ENCODE data around the gene FHOD3. TPM values are rescaled to one million over a fixed set of nuclear protein-coding genes. Genes with fewer than 3 reads are reported as not detected.

FHOD3 gene
- total RNA-seq, 1 donor from 2014 or later, result 33.3 TPM

DNA sequence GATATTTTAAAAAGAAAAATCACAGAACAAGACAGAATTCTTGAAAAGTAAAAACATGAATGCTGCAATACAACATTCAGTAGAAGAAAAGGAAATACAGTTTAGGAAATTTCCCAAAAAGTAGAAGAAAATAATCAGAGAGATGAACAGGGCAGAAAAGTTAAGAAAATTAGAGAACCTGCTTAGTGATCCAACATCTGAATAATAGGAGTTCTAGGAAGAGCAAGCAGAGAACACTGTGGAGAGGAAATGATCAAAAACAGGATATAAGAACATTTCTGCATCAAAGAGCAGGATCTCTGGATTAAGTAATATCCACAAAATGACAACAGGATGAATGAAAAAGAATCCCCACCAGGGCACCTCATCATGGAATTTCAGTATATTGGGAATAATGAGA lies 8.8 kb upstream of the FHOD3 start:
- intact Hi-C loops (cut with DNase I), result loop anchor here (10.0 kb wide), 1 partner anchor 194 kb away; no protein-coding TSS in a partner anchor
- ATAC-seq, result no peak
- no peak for DNase-seq (ENCODE audit: low spot score)

DNA sequence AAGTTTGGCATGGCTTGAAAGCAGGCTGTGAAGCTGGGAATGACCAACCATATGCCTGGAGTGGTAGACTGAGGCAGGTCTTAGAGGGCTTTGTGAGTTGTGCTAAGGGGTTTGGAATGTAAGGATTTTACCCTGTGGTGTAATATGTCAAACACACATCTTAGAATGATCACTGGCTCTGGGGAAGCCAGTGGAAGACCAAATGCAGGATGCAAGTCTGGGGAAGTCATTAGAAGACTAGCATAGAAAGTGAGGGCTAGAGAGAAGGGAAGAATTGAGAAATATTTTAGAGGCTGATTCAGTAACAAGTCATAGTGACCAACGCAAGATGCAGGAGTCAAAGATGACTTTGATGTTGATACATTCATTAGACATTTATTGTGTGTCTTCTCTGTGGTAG lies 3.5 kb upstream of the FHOD3 start:
- DNase-seq (ENCODE audit: low spot score), result no peak
- no peak for ATAC-seq
- intact Hi-C loops (cut with DNase I), result no loop called here

DNA sequence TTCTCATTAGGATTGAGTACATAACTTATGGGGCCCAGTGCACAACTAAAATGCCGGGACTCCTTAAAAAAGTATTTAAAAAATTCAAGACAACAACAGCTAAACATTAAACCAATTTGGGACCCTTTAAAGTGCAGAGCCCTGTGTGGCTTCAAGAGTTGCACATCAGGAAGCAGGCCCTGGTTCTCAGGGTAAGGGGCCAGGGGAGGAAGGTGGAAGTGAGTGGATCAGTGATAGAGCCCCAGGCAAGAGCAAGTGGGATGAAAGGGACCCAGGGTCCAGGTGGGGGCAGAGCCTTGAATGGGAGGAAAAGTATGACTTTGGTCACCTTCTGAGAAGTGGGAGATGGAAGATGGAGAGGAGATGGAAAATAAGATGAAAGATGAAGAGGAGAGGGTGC lies 2.3 kb upstream of the FHOD3 start:
- no peak for DNase-seq (ENCODE audit: low spot score)
- ATAC-seq, result no peak
- intact Hi-C loops (cut with DNase I), result no loop called here

DNA sequence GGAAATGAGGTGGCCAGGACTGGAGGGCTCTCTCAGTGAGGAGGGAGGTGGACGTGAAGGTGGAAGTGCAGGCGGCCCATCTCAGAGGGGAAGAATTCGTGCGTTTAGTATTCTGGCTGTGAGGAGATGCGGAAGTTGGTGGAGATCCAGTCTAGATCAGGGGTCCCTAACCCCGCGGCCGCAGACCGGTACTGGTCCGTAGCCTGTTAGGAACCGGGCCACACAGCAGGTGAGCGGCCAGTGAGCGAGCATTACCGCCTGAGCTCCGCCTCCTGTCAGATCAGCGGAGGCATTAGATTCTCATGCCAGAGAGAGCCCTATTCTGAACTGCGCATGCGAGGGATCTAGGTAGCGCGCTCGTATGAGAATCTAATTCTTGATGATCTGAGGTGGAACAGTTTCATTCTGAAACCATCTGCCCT lies 1.6 kb upstream of the FHOD3 start:
- intact Hi-C loops (cut with DNase I), result no loop called here
- ATAC-seq (peak; percentile 15), DNase-seq (ENCODE audit: low spot score) (no peak)

DNA sequence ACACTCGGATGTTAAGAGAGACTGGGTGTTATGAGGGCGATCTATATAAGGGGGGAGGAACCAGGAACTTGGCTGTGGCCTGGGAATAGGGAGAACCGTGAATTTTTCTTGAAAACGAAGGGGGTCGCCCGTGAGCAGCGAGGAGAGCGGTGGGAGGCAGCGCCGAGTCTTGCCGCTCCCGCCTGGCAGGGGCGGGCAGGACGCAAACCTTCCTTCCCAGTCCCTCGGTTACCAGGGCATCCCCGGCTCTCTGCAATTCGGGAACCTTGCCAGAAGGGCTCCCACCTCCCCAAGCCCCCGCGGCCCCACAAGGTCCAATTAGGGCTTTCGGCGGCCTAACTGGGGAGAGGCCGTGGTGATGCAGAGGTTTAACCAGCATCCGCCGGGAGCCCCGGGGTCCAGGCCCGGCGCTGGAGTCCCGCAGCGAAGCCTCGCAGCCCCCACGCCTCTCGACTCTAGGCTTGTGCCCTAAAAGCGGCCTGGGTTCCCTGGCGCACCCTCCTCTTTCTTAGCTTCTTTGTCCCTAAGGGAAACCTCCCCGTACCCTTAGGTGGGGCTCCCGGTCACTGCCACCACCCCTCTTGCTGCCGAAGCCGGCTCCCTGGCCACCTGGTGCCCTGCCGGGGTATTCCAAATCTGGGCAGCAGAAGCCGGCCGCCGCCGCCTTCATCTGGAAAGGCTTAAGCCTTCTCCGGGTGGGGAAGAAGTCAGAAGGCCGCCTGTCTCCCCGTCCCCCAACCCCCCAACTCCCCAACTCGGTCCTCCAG lies 680 bp upstream of the FHOD3 start:
- ATAC-seq (peak; percentile 90), DNase-seq (ENCODE audit: low spot score) (peak; percentile 84)
- intact Hi-C loops (cut with DNase I), result no loop called here

DNA sequence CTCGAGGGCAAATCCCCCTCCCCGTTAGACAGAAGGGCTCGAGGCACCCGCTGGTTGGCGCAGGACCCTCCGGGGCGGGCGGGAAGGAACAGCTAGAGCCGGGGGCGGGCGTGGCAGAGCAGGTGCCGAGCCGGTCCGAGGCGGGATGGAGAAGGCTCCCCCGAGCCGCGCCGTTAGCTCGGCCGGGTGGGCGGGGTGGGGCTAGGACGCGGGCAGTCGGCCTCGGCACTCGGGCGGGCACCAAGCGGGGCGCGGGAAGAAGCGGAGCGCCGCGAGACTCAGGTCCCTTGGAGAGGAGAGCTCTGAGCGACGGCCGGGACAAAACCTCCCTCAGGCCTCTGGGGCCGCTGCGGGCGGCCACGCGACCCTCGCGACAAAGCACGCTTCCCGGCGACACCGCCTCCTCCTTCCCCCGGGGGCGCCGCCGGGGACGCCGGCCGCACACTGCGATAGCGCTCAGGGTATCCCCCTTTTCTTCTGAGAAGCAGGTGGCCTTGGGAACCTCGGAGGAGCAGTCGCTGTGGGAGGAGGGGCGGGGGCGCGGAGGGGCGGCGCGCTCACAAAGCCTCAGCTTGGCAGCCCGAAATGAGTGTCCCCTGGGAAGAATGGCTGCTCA lies 721 bp downstream of the FHOD3 start:
- intact Hi-C loops (cut with DNase I), result no loop called here
- no peak for ATAC-seq
- no peak for DNase-seq (ENCODE audit: low spot score)

DNA sequence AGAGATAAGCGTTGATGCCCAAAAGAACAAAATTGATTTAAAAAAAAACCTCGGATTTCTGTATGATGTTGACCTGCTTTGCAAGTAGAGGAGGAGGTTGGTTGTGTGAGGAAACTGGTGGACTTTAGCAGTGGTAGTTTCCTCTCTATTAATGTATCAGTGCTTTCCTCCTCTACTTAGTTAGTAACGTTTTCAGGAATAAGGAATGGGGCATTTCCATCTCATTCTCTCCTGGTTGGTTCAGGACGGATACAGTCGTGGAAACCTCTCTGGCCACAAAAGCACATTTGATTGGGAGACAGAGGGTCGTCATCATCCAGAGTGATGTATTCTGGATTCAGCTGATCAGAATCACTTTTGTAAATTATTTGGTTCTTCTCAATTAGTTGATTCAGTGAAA lies 1.5 kb downstream of the FHOD3 start:
- DNase-seq (ENCODE audit: low spot score), result no peak
- intact Hi-C loops (cut with DNase I), result no loop called here
- ATAC-seq, result no peak

DNA sequence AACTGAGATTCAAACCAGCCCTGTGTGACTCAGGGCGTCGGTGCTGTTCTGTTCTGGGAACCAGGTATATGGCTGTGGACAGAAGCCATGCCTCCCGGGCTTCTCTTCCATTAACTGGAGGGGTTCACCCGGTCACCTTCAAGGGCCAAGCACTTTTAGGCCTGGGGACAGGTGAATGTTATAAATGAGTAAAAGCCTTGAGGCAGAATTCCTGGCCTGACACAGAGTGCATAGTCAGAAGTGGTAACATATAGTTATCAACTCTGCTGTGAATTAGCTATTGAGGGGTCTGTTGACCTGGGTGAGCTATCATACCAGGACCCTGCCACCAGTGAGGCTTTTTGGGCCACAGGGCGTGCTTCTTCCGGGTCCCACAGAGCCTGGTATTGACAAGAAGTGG lies 2.7 kb downstream of the FHOD3 start:
- ATAC-seq (no peak), DNase-seq (ENCODE audit: low spot score) (no peak)
- intact Hi-C loops (cut with DNase I), result no loop called here

DNA sequence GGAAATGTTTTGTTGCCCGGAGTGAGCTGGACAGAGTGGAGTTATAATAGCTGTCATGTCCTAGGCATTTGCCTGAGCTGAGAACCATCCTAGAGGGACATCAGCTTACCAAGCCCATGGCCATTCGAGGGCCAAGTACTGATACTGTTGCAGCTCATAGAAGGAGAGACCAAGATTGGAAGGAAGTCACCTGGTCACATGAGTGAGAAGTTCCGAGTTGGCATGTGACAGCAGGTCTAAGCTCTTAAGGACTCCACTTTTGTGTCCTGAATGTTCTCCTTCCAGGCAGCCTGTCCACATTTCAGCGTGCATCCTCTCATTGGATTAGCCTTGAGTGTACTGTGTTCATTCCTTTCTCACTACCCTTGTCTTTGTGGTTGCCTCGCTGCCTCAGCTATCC lies 4.4 kb downstream of the FHOD3 start:
- ATAC-seq (no peak), DNase-seq (ENCODE audit: low spot score) (no peak)
- intact Hi-C loops (cut with DNase I), result no loop called here

DNA sequence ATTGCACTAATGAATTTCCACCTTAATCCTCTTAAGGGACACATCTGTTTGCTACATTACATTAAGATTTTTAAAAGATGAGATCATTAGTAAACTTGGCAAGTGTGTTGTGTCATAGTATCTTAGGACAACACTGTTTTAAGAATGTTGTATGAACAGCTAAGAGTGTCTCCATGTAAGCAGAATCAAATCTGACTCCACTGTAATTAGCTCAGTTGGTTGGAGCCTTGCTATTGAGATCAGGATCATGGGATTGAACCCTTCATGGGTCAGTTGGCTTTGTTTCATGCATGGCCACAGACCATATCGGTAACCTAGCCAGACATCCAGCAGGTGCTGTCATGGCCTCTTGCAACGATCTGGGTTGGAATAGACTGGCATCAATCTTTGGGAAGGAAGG lies 5.2 kb downstream of the FHOD3 start:
- DNase-seq (ENCODE audit: low spot score) (no peak), ATAC-seq (no peak)
- intact Hi-C loops (cut with DNase I), result no loop called here

DNA sequence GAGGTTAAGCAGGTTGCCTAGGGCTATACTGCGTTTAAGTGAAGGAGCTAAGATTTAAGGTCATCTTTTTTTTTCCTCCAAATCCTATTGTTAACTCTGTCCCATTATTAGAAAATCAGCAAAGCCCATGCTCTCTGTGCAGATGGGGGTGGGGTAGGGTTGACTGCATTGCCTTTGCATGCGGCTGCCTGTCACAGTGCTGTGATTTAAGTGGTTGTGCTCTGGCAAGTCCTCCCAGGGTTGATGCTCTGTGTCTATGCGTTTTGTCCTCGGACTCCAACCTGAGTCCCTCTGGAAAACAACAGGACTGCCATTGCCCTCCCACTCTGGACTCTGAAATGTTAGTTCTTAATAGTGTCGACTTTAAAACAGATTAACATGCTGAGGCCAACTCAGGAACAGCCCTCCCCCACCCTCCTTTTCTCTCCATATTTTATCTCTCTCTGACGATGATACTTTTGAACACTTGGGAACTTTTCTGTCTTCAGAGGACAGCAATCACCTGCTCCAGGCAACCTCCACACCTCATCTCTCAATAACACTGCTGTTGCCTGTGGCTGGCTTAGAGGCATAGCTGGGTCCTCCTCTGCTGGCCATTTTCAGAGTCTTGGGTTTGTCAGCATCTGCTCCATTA lies 5.8 kb downstream of the FHOD3 start:
- ATAC-seq (no peak), DNase-seq (ENCODE audit: low spot score) (no peak)
- intact Hi-C loops (cut with DNase I), result no loop called here

DNA sequence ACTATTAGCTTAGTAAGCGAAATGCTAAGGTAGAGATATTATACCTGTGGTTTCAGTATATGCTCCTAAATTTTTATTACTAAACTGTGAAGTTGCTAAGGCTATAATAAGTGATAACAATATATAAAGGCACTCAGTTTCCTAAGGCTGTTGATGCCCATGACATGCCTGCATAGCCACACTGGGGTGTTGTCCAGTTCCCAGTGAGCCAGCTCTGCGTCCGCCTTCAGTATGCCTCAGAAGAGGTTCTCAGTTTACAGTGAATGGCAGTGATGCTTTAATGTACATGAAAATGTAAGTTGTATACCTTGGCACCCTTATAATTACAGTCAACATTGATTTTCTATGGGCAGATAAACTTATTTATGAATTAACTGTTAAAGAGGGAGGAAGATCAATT lies 7.2 kb downstream of the FHOD3 start:
- intact Hi-C loops (cut with DNase I), result no loop called here
- ATAC-seq (no peak), DNase-seq (ENCODE audit: low spot score) (no peak)

DNA sequence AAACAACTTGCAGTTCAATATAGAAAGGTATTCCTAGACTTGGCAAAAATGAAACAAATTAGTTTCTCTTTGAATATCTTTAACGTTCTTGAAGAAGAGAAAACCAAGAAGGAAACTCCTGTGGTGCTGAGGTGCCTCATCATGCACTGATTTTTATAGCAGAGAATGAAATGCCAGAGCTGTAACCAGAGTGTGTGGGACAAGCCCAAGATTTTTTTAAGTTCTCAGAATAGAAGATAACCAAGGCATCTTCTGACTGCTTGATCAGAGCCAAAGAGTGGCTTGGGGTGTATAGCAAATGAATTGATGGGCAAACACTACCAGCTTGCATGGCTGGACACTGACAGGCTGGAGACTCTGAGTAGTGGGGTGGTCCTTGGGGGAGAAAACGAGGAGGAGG lies 7.9 kb downstream of the FHOD3 start:
- ATAC-seq (no peak), DNase-seq (ENCODE audit: low spot score) (no peak)
- intact Hi-C loops (cut with DNase I), result no loop called here

DNA sequence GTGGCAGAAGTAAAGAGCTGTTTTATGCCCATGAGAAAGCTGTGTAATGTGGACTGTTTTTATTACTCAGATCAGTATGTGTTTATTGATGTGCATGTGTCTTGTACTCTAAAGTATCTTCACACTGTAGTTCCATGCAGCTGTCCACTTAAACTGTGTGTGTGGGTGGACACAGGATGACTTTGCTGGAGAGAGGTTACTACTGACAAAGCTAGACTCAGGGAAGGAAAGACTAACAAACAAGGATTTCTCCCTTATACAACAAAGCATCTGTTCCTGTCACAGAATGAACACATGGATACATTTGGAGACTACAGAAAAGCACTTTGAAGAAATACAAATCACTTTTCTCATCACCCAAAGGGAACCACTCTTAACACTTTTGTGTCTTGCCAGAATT lies 10.0 kb downstream of the FHOD3 start:
- no peak for DNase-seq (ENCODE audit: low spot score)
- intact Hi-C loops (cut with DNase I), result no loop called here
- ATAC-seq, result no peak

DNA sequence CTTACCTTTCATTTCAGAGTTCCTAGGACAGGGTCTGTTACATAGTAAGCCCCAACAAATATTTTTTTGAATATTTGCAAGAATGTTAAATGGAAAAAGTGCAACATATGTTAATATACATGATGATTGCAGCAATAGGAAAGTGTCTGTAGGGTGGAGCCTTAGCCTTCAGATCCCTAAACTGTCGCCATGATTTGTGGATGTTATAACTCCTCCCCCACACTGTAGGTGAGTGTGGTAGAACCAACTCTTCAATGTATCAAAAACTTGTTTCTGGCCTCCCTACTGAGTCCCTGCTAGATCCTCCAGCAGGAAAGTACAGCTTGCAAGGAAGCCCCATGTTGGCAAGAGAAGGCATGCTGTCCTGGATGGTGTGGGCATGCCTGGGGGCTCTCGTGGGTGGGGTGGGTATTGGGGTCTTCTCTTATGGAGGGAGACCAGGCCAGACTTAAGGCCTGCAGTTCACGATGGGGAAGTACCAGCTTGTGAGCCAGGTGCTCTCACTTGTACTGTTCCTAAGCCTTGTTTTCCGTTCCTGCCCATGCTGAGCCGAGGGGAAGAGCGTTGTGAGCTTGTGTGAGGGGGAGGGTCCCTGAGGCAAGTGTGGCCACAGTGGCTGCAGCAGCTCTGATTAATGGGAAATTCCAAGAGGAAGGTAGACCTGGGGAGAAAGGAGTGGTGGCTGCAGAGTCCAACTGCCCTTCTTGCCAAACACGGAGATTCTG lies 11.4 kb downstream of the FHOD3 start:
- intact Hi-C loops (cut with DNase I), result no loop called here
- no peak for ATAC-seq
- no peak for DNase-seq (ENCODE audit: low spot score)

DNA sequence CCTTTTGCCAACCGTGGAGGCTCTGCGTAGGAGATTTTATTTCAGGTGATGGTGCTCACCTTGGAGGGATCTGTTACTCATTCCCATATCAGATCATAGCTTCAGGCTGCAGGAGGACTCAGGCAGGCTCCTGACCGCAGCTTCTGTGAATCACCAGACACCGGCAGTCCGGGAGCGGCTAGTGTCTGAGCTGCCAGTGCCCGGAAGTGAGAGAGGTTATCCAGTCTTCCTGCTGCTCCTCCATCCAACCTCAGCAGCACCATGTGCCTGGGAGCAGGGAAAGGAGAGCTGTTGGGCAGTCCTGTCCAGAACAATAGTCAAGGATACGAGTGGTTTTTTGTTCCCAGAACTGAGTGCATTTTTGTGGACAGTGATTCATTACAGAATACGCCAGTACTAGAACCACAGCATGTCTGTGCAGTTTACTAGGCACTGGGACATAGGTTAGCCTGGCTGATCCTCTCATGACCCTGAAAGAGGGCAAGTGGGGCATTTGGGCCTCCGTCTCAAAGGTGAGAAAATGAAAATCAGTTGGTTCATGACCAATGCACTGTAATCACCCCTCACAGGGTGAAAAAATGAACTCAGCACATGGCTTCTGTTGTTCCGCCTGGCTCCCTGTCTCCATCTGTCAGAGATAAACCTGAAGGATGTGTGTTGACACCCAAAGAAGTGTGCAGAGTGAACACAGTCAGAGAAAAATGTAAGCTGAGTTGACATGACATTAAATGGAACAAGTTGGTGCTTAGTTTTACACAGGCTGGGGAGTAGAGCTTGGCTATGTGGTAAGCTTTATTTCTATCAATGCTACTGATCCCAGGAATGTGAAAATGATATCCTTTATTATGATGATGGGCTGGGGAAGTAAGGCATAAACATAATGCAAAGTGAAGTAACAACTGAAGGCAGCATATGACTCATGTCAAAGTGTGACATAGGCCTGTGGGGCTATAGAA lies 12.2 kb downstream of the FHOD3 start:
- intact Hi-C loops (cut with DNase I), result no loop called here
- no peak for DNase-seq (ENCODE audit: low spot score)
- no peak for ATAC-seq

DNA sequence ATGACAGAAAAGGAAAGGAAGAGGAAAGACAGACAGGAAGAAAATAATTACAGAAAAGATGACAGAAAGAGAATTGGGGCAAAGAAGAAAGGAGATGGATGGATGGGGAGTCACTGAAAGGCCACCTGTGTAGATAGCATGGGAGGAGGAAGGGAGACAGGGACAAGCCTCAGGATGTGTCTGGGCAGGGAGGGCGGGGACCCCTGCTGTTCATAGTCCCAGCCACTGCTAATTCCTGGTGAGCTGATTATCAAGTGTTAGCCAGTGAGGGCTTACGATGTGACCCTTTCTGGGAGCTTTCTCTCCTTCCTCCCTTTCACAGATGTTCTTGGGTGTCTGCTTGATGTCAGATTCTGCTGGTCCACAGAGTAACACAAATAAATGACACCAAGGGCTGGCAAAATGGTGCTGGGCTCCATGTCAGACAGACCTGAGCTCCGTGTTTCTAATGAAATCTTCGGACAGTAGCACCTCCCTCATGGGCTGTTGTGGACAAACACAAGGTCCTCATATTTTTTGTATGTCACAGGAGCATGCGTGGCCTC lies 13.6 kb downstream of the FHOD3 start:
- intact Hi-C loops (cut with DNase I), result no loop called here
- DNase-seq (ENCODE audit: low spot score), result no peak
- ATAC-seq, result no peak

DNA sequence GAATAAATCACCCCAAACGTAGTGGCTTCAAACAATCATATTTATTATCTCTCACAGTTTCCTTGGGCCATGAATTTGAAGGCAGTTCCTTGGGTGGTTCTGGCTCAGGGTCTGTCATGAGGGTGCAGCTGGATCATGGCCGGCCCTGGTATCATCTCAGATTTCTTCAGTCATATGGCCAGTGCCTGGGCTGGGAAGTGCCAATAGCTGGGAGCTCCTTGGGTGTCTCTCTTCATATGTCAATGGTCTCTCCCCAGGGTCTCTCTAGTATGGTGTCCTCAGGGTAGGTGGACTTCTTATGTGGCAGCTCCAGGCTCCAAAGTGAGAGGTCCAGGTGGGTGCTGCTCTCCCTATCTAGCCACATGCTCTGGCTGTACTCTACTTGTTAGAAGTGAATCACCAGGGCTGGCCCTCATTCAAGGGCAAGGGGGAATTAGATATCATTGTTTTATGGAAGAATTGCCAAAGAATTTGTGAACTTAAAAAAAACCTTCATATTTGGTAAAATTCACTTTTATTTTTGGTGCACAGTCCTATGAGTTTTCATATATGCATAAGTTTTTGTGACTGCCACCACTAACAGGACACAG lies 15.4 kb downstream of the FHOD3 start:
- DNase-seq (ENCODE audit: low spot score) (no peak), ATAC-seq (no peak)
- intact Hi-C loops (cut with DNase I), result no loop called here
